HG03439 (cell line): Measurements from ENCODE around the gene ABHD3.
A peak's percentile ranks its signal among the peaks of the same experiment; 100 is the strongest.
"Not testable (repeated sequence)": the region's sequence is repeated elsewhere in the genome, so short reads cannot be mapped to it uniquely, and the experiment has no call there.

ENCODE experiments used
- ATAC-seq: cut with Tn5 transposase; IDR thresholded peaks from one replicate; pipeline ENCODE4 v1.9.1; 2021; ENCODE audit warnings: mild to moderate bottlenecking, moderate library complexity; ENCODE audit not compliant: unreplicated experiment

ABHD3 gene

DNA sequence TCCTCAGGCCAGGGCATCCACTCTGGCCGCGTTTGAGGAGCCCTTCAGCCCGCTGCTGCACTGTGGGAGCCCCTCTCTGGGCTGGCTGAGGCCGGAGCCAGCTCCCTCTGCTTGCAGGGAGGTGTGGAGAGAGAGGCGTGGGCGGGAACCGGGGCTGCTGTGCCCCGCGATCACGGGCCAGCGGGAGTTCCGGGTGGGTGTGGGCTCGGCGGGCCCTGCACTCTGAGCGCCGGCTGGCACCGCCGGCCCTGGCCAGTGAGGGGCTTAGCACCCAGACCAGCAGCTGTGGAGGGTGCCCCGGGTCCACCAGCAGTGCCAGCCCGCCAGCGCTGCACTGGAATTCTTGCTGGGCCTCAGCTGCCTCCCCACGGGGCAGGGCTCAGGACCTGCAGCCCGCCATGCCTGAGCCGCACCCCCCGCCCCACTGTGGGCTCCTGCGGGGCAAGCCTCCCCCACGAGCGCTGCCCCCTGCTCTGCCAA, 1.9 kb upstream of the ABHD3 start:
- no peak for ATAC-seq

DNA sequence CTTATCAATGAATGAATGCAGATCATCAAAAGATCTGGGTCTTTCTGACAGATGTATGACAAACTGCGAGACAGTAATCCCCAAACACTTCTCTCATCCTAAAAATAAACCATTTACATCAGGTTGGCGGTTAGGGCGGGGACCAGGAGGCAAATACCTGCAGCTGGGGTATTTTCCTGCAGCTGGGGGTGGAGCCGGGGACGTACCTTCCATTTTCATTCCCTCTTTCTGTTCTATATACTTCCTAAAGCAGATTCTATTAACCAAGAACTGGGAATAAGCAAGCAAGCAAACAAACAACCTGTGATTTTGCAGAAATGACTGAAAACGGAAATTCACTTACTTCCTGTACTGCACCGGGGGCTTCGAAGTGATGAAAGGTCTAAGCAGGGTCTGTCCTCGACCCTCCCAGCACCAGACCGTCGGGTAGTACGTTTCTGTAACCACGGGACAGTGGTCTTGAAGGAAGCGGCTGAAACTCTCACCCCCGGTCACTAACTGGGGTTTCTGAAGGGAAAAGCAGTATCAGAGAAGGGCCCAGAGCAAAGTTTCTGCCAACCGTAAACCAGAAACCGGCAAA, 1.2 kb downstream of the ABHD3 start:
- ATAC-seq, result no peak

GRCh38 chr18:21702602-21703001, 2.0 kb downstream of the ABHD3 start:
- no peak for ATAC-seq

DNA sequence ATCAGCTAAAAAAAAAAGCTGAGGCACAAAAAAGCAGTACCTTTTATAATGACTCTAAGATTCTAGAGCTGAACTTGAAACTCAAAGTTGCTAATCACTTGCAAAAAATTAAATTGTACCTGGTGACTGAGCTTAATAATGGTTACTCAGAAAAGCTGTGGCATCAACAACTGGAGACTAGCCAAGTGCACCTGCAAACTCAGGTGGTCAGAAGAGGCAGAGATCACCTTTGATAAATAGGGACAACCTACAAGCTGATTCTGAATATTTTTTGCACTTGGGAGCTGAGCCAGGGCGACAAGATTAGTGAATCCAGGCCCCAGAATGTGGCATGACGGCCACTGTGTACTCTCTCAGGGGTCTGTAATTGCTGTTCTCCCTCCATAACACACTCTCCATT, 3.0 kb downstream of the ABHD3 start:
- no peak for ATAC-seq

DNA sequence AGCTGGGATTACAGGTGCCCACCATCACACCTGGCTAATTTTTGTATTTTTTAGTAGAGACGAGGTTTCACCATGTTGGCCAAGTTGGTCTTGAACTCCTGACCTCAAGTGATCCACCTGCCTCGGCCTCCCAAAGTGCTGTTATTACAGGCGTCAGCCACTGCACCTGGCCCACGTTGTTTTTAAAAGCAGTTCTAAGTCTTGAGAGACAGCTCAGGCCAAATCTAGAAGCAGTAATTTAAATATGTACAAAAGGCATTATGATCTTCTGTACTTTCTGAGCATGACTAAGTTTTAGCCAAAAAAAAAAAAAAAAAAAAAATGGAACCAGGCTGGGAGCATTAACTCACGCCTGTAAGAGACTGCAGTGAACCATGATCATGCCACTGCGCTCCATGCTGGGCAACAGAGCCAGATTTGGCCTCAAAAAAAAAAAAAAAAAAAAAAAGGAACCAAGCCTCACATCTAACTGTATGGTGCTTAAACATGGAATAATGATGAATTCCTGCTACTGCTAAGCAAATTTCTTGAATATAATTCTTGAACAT, 4.0 kb downstream of the ABHD3 start:
- no peak for ATAC-seq

- no peak for ATAC-seq
Measured at GRCh38 chr18:21693322-21693721, 11.3 kb downstream of the ABHD3 start.

DNA sequence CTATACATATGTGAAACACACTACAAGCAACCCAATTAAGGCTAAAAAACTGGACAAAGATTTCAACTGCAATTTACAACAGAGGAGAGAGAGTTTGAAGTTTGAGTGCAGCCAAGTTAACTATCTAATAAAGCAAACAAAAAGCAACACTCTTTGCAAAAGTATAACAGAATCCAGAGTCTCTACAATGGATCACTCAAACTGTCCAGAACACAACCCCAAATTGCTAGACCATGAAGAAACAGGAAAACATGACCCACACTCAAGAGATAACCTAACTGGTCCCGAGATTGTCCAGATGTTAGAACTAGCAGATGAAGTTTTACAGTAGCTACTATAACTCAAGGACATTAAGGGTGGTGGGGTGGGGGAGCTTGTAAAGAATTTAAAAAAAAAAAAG, 14.8 kb downstream of the ABHD3 start:
- no peak for ATAC-seq

DNA sequence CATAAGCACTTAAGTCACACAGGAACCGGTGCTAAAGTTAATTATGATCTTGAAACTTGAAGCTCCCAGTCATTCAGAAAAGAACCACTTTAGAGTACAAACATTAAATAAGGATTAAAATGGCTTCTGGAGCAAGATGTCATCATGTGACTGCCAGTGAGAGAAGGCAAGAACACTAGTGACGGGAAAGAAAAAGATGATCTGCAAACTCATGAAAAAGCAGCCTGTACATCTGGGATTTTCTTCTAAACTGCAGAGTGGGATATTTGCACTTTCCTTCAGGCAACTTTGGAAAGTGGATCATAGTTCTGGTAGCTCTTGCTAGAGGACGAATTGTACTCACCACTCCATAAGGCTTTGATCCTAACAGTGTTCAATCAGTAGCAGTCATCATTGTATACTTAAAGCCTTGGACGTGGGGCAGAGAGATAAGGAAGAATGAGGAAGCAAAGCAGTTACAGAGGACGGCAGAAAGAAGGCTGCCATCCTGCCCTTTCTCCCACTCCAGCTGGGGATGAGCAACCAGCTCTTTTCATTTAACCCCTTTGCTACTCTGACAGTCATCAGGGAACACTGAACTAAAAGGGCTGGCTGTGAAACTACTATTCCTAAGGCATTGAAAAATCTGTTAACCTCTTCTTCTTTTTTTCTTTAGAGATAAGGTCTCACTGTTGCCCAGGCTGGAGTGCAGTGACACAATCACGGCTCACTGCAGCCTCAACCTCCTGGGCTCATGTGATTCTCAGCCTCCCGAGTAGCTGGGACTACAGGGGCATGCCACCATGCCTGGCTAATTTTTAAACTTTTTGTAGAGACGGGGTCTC, 18.1 kb downstream of the ABHD3 start:
- no peak for ATAC-seq

GRCh38 chr18:21685556-21685981, 19.0 kb downstream of the ABHD3 start:
- peak; percentile 60 for ATAC-seq

- ATAC-seq, result peak; percentile 55
Measured at GRCh38 chr18:21684731-21685130, 19.8 kb downstream of the ABHD3 start.

DNA sequence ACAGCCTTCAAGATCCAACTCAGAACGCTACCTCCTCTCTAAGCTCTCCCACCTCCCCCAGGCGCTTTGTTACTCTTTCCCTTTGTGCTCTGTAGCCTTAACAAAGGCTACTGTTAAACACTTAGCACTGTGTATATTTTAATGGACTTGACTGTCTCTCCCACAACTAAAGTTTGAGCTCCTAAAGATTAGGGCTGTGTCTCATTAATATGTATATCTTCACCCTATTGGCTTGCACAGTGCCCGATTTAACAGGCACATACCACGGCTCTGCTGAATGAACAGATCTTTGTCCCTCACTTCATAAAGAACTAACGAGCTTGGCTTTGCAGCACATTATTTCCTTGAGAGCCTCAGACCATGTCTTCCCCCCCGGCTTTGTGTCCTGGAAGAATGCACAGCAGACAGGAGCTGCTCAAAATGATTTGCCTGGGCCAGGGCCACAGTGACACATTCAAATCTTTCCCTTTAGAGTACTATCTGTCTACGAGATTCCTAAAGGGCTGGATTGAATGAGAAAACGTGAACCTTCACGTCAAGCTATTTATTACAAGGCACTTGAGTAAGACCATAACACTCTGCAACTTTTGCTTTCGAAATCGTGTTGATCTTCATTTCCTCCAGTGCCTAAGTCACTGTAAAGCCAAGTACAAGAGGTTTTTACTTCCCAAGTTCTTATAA, 22.1 kb downstream of the ABHD3 start:
- peak; percentile 38 for ATAC-seq

- no peak for ATAC-seq
Measured at GRCh38 chr18:21680161-21680560, 24.4 kb downstream of the ABHD3 start.

DNA sequence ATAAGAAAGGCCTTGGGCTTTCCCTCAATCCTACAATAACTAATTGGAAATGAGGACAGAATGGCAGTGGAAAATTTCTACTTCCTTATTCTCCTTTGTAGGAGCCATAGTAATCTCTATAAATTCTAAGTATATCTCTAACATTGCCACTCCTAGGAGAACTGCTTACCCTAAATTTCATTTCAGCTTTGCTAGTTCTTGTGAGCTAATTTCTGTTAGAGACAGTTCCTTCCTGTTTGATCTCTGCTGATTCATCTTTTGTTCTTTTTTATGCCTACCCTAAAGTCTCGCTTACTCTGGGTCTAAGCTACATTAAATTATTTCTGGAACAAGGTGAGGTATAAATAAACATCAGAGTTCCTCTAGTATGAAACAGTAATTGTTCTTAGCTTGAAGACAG, 25.7 kb downstream of the ABHD3 start:
- no peak for ATAC-seq

- not testable (repeated sequence) for ATAC-seq
Measured at GRCh38 chr18:21675354-21675753, 29.2 kb downstream of the ABHD3 start.

DNA sequence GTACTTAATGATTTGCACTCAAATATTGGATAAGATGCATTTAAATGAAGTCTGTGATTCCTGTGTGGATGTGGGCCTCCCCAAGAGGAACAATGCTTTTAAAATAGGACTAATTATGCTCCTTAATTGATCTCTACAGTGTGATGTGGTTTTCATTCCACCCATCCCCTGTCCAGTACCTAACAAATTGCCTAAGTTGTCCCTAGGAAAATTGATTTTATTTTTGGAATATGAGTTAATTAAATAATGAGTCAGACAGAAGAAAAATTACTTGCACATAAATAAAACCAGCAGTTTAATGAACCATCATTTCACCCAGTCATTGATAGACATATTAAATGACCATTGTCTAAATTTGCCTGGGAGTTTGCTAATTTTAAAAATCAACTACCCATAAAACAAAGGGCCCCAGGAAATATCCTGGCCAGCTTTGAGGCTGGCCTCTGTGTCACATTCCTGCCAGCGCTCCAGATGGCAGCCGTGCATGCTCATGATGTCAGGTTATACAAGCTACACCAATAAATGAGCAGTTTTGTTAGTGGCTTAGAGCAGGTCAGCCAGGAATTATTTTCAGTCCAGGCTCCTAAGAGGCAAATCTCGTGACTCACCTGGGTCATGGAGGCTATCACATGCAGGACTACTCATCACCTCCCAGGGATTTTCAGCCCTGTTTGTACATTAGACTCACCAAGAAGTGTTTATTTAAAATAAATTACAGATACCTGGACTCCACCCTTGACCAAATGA, 31.9 kb downstream of the ABHD3 start:
- ATAC-seq, result no peak

DNA sequence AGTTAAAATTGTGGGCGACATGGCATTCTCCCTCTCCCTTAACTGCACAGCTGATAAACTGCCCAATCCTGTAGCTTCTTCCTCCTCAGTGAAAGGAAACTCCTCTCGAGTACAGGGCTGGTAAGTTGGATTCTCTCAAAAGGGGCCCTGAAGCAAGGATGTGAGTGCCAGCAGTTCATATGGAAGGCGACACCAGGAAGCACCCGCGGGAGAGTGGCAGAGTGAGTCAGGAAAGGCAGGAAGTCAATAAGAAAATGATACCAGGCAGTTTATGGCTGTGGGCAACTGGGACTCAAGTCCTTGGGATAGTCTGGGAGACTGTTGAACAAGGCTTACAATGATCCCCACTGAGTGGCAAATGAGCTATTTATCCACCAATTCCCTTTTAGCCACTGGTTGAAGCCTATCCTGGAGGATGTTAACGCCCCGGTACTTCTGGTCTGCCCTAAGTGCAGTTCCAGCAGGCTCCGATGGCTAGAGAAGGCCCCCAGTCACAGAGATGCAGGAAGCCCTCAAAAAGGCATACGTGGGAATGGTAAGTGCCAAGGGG, 34.8 kb downstream of the ABHD3 start:
- no peak for ATAC-seq

DNA sequence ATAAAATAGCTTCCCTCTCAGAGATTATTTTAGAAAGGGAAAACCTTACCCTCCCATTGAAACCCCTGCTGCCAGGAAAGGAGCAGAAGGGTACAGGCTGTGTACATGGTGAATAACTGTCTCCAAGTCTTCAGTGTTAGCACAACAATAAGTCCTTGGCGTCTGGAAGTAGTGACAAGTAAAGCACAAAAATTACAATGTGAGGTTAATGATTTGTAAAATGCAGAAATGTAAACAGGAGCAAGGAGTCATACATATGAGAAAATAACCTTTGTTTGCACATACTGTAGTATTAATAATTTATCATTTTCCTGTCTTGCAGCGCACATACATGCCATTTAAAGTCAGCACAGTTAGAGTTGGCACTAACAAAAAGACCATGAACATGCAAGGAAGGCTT, 40.5 kb downstream of the ABHD3 start:
- ATAC-seq, result no peak

DNA sequence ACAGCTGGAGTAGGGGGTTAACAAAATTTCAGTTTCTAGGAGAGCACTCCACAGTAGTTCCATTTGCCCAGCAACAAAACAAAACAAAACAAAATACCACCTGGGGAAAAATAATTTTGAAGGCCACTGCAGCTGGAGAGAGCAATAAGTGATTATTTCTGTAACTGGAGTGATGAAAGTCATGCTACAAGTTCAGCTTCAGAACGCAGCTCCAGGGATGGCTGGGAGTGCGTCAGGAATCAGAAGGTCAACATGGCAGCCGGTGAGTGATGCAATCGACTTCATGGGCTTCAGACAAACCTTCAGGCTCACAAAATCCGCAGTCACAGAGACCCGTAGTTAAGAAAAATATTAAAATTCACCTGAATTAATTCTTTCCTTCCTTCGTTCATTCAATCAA, 41.0 kb downstream of the ABHD3 start:
- ATAC-seq, result no peak

DNA sequence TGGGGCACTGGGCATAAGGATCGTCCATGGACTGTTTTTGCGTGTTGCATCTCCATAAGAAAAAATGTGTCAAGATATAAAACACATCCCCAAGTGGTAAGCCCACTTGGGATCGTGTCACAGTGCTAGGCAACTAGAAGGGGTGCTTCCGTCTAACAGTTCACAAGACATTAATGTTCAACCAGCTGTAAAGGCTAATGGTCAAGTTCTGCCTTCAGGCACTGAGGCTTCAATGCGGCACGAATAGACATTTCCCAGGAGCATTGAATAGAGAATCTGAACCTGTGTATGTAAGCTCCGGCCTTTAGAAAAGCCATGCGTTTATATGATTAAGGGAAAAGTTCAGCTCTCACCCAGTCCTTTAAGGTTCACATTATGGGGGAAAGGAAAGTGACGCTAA, 42.0 kb downstream of the ABHD3 start:
- no peak for ATAC-seq

- ATAC-seq, result no peak
Measured at GRCh38 chr18:21660078-21660477, 44.5 kb downstream of the ABHD3 start.

DNA sequence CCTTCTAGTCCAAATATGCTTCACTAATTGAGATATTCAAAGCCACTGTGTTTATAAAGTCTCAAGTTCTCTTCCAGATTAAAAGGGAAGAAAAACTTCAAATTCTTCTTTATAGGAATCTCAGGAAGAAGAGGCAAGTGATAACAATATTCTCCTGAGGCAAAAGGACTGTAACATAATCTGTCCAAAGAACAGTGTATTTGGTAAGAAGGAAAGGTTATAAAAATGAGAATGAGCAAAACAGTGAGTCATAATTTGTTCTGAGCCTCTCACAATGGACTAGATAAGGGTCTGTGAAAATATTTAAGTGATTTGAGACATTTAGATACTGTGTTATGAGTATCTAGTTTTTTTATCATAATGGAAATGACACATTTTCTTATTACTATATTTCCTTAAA, 48.2 kb downstream of the ABHD3 start:
- no peak for ATAC-seq
